Measurements from ENCODE around the gene COL8A2. TPM values are rescaled to one million over a fixed set of nuclear protein-coding genes. Genes with fewer than 3 reads are reported as not detected.
A peak's percentile ranks its signal among the peaks of the same experiment; 100 is the strongest.

The COL8A2 gene
- total RNA-seq, 1 donor from 2014 or later, result 16.2 TPM

GRCh38 chr1:36085126-36085525, 39.9 kb downstream of the COL8A2 start:
- no peaks in the 10 kb centered on the region for H3K9me3 ChIP-seq
- no peak for DNase-seq
- intact Hi-C loops (cut with DNase I), result no loop called here
- H3K4me3 ChIP-seq, result no peak overlapping the region
- no peaks in the 10 kb centered on the region for H3K36me3 ChIP-seq
- H3K4me1 ChIP-seq, result peaks cover 21% of the 10 kb centered on the region
- no peak overlapping the region for H3K27ac ChIP-seq
- no peak for TF ChIP-seq CTCF (IDR thresholded peaks at IDR 0.05)
- peaks cover 8% of the 10 kb centered on the region for H3K27me3 ChIP-seq
- ATAC-seq, result no peak

DNA sequence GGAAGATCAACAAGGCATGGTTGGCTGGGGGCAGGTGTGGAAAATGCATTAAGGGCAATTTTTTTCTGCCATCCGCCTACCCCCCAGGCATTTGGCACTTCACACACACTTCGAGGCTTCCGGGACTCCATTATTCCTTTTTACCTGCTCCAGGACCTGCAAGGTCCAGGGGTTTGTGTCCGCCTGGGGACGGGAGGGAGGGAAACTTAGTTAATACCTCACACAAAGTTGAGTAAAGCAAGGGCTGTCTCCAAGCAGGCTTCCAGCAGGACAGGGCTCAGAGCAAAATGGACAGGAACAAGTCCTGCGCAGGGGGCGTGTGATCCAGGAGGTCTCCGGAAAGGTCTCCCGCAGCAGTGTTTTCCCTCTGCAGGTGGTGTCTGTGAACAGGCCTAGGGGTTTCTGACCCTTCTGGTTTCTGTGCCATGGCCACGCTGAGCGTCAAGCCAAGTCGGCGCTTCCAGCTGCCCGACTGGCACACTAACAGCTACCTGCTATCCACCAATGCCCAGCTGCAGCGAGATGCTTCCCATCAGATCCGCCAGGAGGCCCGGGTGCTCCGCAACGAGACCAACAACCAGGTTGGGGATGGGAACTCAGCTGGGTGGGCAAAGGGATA, 40.4 kb downstream of the COL8A2 start:
- Histone ChIP-seq H3K9me3 (no peaks in the 10 kb centered on the region), H3K27me3 (peaks cover 8% of the 10 kb centered on the region), H3K36me3 (no peaks in the 10 kb centered on the region), H3K27ac (no peak overlapping the region), H3K4me3 (peak overlapping the region; percentile 46), H3K4me1 (peaks cover 16% of the 10 kb centered on the region)
- ATAC-seq (no peak), DNase-seq (peak; percentile 55)
- TF ChIP-seq CTCF (IDR thresholded peaks at IDR 0.05), result no peak
- intact Hi-C loops (cut with DNase I), result no loop called here

GRCh38 chr1:36083635-36084496, 41.2 kb downstream of the COL8A2 start, which contains the start of gene TEKT2:
TEKT2 (plus strand) TSS chr1:36084094; CDS start chr1:36084922, 828 bp downstream.
- Histone ChIP-seq H3K4me3 (peak within 1 kb of the TSS; percentile 46), H3K4me1 (peaks cover 14% of the 10 kb centered on the region), H3K36me3 (no peaks in the 10 kb centered on the region), H3K27me3 (peaks cover 8% of the 10 kb centered on the region), H3K27ac (no peak within 1 kb of the TSS), H3K9me3 (no peaks in the 10 kb centered on the region)
- ATAC-seq (peak; percentile 1), DNase-seq (peak; percentile 73)
- intact Hi-C loops (cut with DNase I), result no loop called here
- no peak for TF ChIP-seq CTCF (IDR thresholded peaks at IDR 0.05)

- no peak for TF ChIP-seq CTCF (IDR thresholded peaks at IDR 0.05)
- no peaks in the 10 kb centered on the region for H3K36me3 ChIP-seq
- ATAC-seq, result no peak
- no peak for DNase-seq
- H3K4me3 ChIP-seq, result no peak overlapping the region
- peaks cover 8% of the 10 kb centered on the region for H3K27me3 ChIP-seq
- no peak overlapping the region for H3K27ac ChIP-seq
- intact Hi-C loops (cut with DNase I), result no loop called here
- peaks cover 12% of the 10 kb centered on the region for H3K4me1 ChIP-seq
- no peaks in the 10 kb centered on the region for H3K9me3 ChIP-seq
Measured at GRCh38 chr1:36083219-36083618, 41.8 kb downstream of the COL8A2 start.

- DNase-seq (no peak), ATAC-seq (peak; percentile 7)
- peaks cover 8% of the 10 kb centered on the region for H3K27me3 ChIP-seq
Measured at GRCh38 chr1:36081926-36082485, 43.0 kb downstream of the COL8A2 start.

More at GRCh38 chr1:36081926-36082485, 43.0 kb downstream of the COL8A2 start:
- Histone ChIP-seq H3K4me3 (no peak overlapping the region), H3K4me1 (peaks cover 10% of the 10 kb centered on the region), H3K36me3 (no peaks in the 10 kb centered on the region), H3K27ac (no peak overlapping the region), H3K9me3 (no peaks in the 10 kb centered on the region)
- intact Hi-C loops (cut with DNase I), result no loop called here
- TF ChIP-seq CTCF (IDR thresholded peaks at IDR 0.05), result no peak
